Activated naive CD8-positive, alpha-beta T cell treated with anti-CD3 and anti-CD28 coated beads, Interleukin-2, amount 50 U/mL, for 24 hours (primary cell): ENCODE results near the gene TTC24.
"Not testable (repeated sequence)": the region's sequence is repeated elsewhere in the genome, so short reads cannot be mapped to it uniquely, and the experiment has no call there.

Source experiments
- ATAC-seq: fragments of 150-1000 bp; cut with Tn5 transposase; one replicate; pipeline ENCODE4 v1.10.0; 2021
- DNase-seq: peaks from one replicate; pipeline ENCODE4 v3.0.0; 2021
- H3K27ac Mint-ChIP-seq: one replicate; pipeline ENCODE4 v1.8.0; 2021; ENCODE audit warnings: mild to moderate bottlenecking, mixed read lengths
- H3K27me3 Mint-ChIP-seq: one replicate; pipeline ENCODE4 v1.8.0; 2021; ENCODE audit warnings: mixed read lengths
- H3K36me3 Mint-ChIP-seq: one replicate; pipeline ENCODE4 v1.8.0; 2021; ENCODE audit warnings: low read depth, mixed read lengths
- H3K4me1 Mint-ChIP-seq: one replicate; pipeline ENCODE4 v1.8.0; 2021; ENCODE audit warnings: mixed read lengths
- H3K4me3 Mint-ChIP-seq: one replicate; pipeline ENCODE4 v1.8.0; 2021; ENCODE audit warnings: mild to moderate bottlenecking, moderate library complexity, mixed read lengths
- H3K9me3 Mint-ChIP-seq: one replicate; pipeline ENCODE4 v1.8.0; 2021; ENCODE audit warnings: mixed read lengths

Gene TTC24

GRCh38 chr1:156601122-156601830 lies 21.8 kb downstream of the TTC24 start, which contains the start of gene GPATCH4:
Gene GPATCH4 (minus strand): TSS chr1:156601479.
- H3K27me3 Mint-ChIP-seq = no peaks in the 10 kb centered on the region
- H3K9me3 Mint-ChIP-seq = no peaks in the 10 kb centered on the region
- peaks cover 44% of the 10 kb centered on the region for H3K4me1 Mint-ChIP-seq
- DNase-seq (peak; percentile 80), ATAC-seq (peak; percentile 67)
- H3K4me3 Mint-ChIP-seq = peak within 1 kb of the TSS; percentile 100
- peak within 1 kb of the TSS; percentile 100 for H3K27ac Mint-ChIP-seq
- H3K36me3 Mint-ChIP-seq = peaks cover 43% of the 10 kb centered on the region

DNA sequence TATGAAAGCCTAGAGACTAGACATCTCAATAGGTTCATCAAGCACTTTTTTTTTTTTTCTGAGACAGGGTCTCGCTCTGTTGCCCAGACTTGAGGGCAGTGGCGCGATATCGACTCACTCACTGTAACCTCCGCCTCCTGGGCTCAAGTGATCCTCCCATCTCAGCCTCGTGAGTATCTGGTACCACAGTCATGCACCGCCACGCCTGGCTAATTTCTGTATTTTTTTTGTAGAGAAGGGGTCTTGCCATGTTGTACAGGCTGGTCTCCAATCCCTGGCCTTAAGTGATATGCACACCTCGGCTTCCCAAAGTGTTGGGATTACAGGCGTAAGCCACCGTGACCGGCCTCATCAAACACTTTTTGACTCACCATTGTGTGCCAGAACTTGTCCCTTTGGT lies 22.4 kb downstream of the TTC24 start:
- DNase-seq (peak; percentile 10), ATAC-seq (no peak)
- no peaks in the 10 kb centered on the region for H3K9me3 Mint-ChIP-seq
- H3K4me3 Mint-ChIP-seq = peak overlapping the region; percentile 100
- peaks cover 2% of the 10 kb centered on the region for H3K27me3 Mint-ChIP-seq
- peak overlapping the region; percentile 100 for H3K27ac Mint-ChIP-seq
- peaks cover 44% of the 10 kb centered on the region for H3K4me1 Mint-ChIP-seq
- H3K36me3 Mint-ChIP-seq = peaks cover 37% of the 10 kb centered on the region

DNA sequence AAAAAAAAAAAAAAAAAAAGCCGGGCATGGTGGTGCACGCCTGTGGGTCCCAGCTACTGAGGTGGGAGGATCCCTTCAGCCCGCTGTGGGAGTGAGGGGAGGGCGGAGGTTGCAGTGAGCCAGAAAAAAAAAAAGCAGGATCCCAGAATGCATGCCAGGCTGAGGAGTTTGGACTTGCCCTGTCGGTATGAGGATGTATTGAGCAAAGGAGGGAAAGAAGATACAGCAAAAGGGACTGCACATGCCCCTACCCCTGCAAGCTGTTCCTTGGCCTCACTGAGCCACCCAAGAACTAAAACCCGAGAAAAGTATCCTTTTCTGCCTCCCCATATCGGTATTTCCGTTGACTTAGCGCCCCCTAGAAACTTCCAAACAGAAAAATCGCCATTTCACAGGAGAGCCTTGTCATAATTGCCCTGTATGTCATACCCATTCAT lies 23.1 kb downstream of the TTC24 start:
- H3K4me1 Mint-ChIP-seq = peaks cover 46% of the 10 kb centered on the region
- H3K9me3 Mint-ChIP-seq = no peaks in the 10 kb centered on the region
- H3K4me3 Mint-ChIP-seq = peak overlapping the region; percentile 100
- peaks cover 2% of the 10 kb centered on the region for H3K27me3 Mint-ChIP-seq
- no peak for ATAC-seq
- H3K27ac Mint-ChIP-seq = peak overlapping the region; percentile 74
- H3K36me3 Mint-ChIP-seq = peaks cover 33% of the 10 kb centered on the region
- DNase-seq = peak; percentile 28

GRCh38 chr1:156607344-156607743 lies 27.8 kb downstream of the TTC24 start:
- not testable (repeated sequence) for H3K27me3 Mint-ChIP-seq, DNase-seq, ATAC-seq, H3K4me3 Mint-ChIP-seq, H3K27ac Mint-ChIP-seq, H3K9me3 Mint-ChIP-seq, H3K36me3 Mint-ChIP-seq
- H3K4me1 Mint-ChIP-seq = peaks cover 18% of the 10 kb centered on the region

- H3K27me3 Mint-ChIP-seq = peaks cover 14% of the 10 kb centered on the region
- H3K27ac Mint-ChIP-seq = no peak overlapping the region
- peaks cover 12% of the 10 kb centered on the region for H3K4me1 Mint-ChIP-seq
- DNase-seq (peak; percentile 57), ATAC-seq (peak; percentile 97)
- H3K4me3 Mint-ChIP-seq = no peak overlapping the region
- H3K36me3 Mint-ChIP-seq = no peaks in the 10 kb centered on the region
- no peaks in the 10 kb centered on the region for H3K9me3 Mint-ChIP-seq
Observed at GRCh38 chr1:156608036-156608674, 28.6 kb downstream of the TTC24 start.

GRCh38 chr1:156608981-156609380 lies 29.5 kb downstream of the TTC24 start:
- Mint-ChIP-seq H3K36me3 (no peaks in the 10 kb centered on the region), H3K9me3 (no peaks in the 10 kb centered on the region)
- DNase-seq = peak; percentile 63

DNA sequence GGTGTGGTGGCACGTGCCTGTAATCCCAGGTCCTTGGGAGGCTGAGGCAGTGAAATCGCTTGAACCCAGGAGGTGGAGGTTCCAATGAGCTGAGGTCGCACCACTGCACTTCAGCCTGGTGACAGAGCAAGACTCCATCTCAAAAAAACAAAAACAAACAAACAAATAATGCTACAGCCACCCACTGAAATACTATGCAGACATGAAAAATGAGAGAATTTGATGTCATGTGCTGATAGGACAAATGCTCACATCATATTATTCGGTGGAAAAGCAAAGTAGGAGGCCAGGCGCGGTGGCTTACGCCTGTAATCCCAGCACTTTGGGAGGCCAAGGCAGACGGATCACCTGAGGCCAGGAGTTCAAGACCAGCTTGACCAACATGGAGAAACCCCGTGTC lies 30.5 kb downstream of the TTC24 start:
- H3K36me3 Mint-ChIP-seq, DNase-seq, H3K9me3 Mint-ChIP-seq, H3K4me3 Mint-ChIP-seq, ATAC-seq, H3K27ac Mint-ChIP-seq: not testable (repeated sequence)
- H3K27me3 Mint-ChIP-seq = peaks cover 18% of the 10 kb centered on the region
- peaks cover 12% of the 10 kb centered on the region for H3K4me1 Mint-ChIP-seq

More at GRCh38 chr1:156608981-156609380, 29.5 kb downstream of the TTC24 start:
- Mint-ChIP-seq H3K27me3 (peaks cover 16% of the 10 kb centered on the region), H3K27ac (no peak overlapping the region), H3K4me1 (peaks cover 12% of the 10 kb centered on the region), H3K4me3 (no peak overlapping the region)
- peak; percentile 69 for ATAC-seq

DNA sequence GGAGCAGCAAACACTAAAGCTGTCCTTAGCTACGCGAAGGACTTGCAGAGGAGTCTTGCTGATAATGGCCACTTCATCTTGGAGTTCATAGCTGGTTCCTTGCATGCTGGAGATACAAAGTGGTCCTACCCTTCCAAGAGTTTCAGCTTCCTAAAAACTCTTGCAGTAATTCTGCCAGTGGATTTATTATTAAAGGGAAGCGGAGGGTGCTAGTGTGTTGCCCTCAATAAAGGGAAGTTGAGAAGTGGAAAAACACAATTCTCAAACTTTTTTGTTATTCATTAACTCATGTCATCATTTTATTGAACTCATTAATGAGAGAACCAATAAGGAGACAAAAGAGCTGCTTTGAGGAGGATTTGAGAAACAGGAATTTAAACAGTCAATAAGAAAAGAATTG lies 33.1 kb downstream of the TTC24 start:
- Mint-ChIP-seq H3K27me3 (peaks cover 32% of the 10 kb centered on the region), H3K36me3 (no peaks in the 10 kb centered on the region), H3K9me3 (no peaks in the 10 kb centered on the region), H3K27ac (no peak overlapping the region), H3K4me1 (peaks cover 9% of the 10 kb centered on the region), H3K4me3 (no peak overlapping the region)
- ATAC-seq (no peak), DNase-seq (no peak)

GRCh38 chr1:156615946-156616345 lies 36.4 kb downstream of the TTC24 start:
- DNase-seq = no peak
- Mint-ChIP-seq H3K4me1 (no peaks in the 10 kb centered on the region), H3K4me3 (no peak overlapping the region), H3K9me3 (no peaks in the 10 kb centered on the region), H3K36me3 (no peaks in the 10 kb centered on the region), H3K27ac (no peak overlapping the region), H3K27me3 (peaks cover 56% of the 10 kb centered on the region)
- ATAC-seq = no peak

DNA sequence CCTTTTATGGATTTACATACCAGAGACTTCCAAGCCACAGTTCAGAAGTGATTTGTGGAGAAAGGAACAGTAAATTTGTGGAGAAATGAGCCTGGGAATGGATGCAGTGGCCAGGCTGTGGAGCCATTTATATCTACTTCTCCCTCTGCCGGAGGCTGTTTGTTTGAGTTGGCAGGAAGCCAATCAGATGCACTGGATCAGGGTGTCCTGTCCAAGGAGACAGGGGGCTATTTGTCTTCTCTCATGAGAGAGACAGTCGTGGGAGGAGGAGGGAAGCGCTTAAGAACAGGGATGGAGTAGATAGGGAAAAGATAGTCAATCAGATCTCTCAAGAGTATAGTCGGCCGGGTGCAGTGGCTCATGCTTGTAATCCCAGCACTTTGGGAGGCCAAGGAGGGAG lies 36.9 kb downstream of the TTC24 start:
- Mint-ChIP-seq H3K36me3 (no peaks in the 10 kb centered on the region), H3K4me1 (no peaks in the 10 kb centered on the region), H3K27ac (no peak overlapping the region), H3K27me3 (peaks cover 59% of the 10 kb centered on the region), H3K4me3 (no peak overlapping the region), H3K9me3 (no peaks in the 10 kb centered on the region)
- DNase-seq (no peak), ATAC-seq (no peak)

DNA sequence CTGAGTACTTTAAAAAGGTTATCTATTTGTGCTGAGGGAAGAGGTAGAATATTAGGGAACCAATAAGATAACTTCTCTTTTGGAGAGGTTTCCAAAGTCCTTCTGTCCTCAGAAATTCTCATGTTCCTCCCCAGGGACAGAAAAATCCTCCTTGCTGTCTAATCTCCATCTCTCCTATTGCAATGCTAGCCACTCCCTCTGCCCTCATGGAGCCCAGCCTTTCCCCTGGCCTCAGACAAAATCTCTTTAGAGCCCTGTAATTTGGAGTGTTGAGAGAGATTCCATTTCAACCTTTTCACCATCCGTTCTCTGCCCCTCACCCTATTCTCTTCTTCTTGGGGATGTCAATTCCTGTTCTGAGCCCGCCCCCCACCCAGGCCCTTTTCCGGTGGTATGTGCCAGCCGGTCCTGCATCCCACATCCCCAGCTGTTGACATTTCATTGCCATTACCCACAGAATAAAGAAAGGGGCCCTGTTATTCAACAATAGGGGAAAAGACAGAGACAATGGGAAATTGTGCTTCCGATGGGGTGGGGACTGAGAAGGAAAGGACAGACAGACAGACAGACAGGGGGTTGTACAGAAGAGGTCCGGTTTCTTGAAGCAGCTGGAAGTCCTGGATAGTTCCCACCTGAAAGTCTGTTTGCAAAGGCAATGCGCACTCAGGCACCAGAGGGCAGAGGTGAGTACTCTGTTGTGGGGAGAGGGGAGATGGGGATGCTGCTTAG lies 39.5 kb downstream of the TTC24 start, which contains the start of gene HAPLN2:
HAPLN2 (plus strand) TSS at position 563 of the 729 bp plus-strand sequence. CDS start 4,076 bp downstream, outside the sequence.
- Mint-ChIP-seq H3K27ac (no peak within 1 kb of the TSS), H3K27me3 (peaks cover 71% of the 10 kb centered on the region), H3K4me1 (no peaks in the 10 kb centered on the region), H3K36me3 (no peaks in the 10 kb centered on the region), H3K4me3 (no peak within 1 kb of the TSS), H3K9me3 (no peaks in the 10 kb centered on the region)
- ATAC-seq (no peak), DNase-seq (peak; percentile 23)

DNA sequence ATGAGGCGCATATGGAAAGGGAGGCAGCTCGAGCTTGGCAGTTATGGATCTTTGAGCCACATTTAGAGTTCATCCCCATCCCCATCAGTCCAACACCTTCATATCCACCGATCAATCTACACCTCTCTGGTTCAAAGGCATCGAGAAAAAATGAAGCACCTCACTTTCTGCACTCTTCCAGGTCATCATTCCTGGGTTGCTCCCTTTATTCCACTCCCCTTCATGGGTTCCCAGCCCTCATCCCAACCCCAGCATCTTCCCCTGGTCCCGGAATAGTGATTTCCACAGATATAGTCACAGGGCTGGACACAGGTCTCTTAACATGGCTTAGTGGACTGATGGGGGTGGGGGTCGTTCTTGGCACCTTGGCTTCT lies 40.0 kb downstream of the TTC24 start:
- Mint-ChIP-seq H3K4me3 (no peak overlapping the region), H3K27ac (no peak overlapping the region), H3K27me3 (peaks cover 73% of the 10 kb centered on the region), H3K36me3 (no peaks in the 10 kb centered on the region), H3K4me1 (no peaks in the 10 kb centered on the region), H3K9me3 (no peaks in the 10 kb centered on the region)
- ATAC-seq (no peak), DNase-seq (no peak)

- ATAC-seq (no peak), DNase-seq (no peak)
- Mint-ChIP-seq H3K27me3 (peaks cover 78% of the 10 kb centered on the region), H3K9me3 (no peaks in the 10 kb centered on the region), H3K4me1 (peaks cover 5% of the 10 kb centered on the region), H3K4me3 (no peak overlapping the region), H3K27ac (no peak overlapping the region), H3K36me3 (no peaks in the 10 kb centered on the region)
Observed at GRCh38 chr1:156622581-156623297, 43.2 kb downstream of the TTC24 start.
